Measurements from ENCODE around the gene NTSR1. TPM values are rescaled to one million over a fixed set of nuclear protein-coding genes. Genes with fewer than 3 reads are reported as not detected.

The NTSR1 gene
- total RNA-seq, 4 donors from 2014 or later = 0.76 TPM; not detected in 3

- Histone ChIP-seq H3K27me3 (no peaks in the 10 kb centered on the region), H3K4me3 (no peak overlapping the region), H3K36me3 (peaks cover 0 to 24% (median 0%) of the 10 kb centered on the region in 3 donors), H3K4me1 (peaks cover 3 to 42% (median 20%) of the 10 kb centered on the region in 4 donors), H3K9me3 (no peaks in the 10 kb centered on the region), H3K27ac (no peak overlapping the region)
- DNase-seq = no peak
- no peak for TF ChIP-seq POLR2A (IDR thresholded peaks at IDR 0.05)
- TF ChIP-seq CTCF (IDR thresholded peaks at IDR 0.05) = no peak
These were observed 93.5 kb downstream of the NTSR1 start for GRCh38 chr20:62802026-62802712.

GRCh38 chr20:62804021-62804626 lies 95.5 kb downstream of the NTSR1 start:
- Histone ChIP-seq H3K4me3 (peak overlapping the region; percentile 87 to 100 (median 96)), H3K27me3 (no peaks in the 10 kb centered on the region), H3K27ac (peak overlapping the region; percentile 83 to 98 (median 90)), H3K4me1 (peaks cover 3 to 32% (median 20%) of the 10 kb centered on the region in 4 donors), H3K9me3 (no peaks in the 10 kb centered on the region), H3K36me3 (peaks cover 0 to 35% (median 0%) of the 10 kb centered on the region in 3 donors)
- peak in 2 of 3 donors; percentile 46 to 73 for DNase-seq
- TF ChIP-seq POLR2A (IDR thresholded peaks at IDR 0.05) = no peak
- peak in 1 of 6 experiments; percentile 8 for TF ChIP-seq CTCF (IDR thresholded peaks at IDR 0.05)

- H3K9me3 ChIP-seq = no peaks in the 10 kb centered on the region
- DNase-seq = peak; percentile 80 to 88 (median 85)
- H3K27me3 ChIP-seq = no peaks in the 10 kb centered on the region
- H3K4me1 ChIP-seq = peaks cover 3 to 32% (median 17%) of the 10 kb centered on the region in 4 donors
- H3K4me3 ChIP-seq = peak within 1 kb of the TSS; percentile 87 to 100 (median 96)
- peaks cover 0 to 35% (median 0%) of the 10 kb centered on the region in 3 donors for H3K36me3 ChIP-seq
- H3K27ac ChIP-seq = peak within 1 kb of the TSS; percentile 83 to 98 (median 90)
- TF ChIP-seq POLR2A (IDR thresholded peaks at IDR 0.05) (peak in 1 of 2 donors; percentile 56), CTCF (IDR thresholded peaks at IDR 0.05) (no peak)
These were observed 96.1 kb downstream of the NTSR1 start, which contains the start of gene OGFR for GRCh38 chr20:62804627-62805154. Gene OGFR, plus strand, starts transcription at chr20:62804835. Its CDS starts 25 bp downstream, at chr20:62804860.

- peak overlapping the region; percentile 87 to 100 (median 96) for H3K4me3 ChIP-seq
- peak in 1 of 3 donors; percentile 66 for DNase-seq
- H3K27ac ChIP-seq = peak overlapping the region; percentile 83 to 98 (median 90)
- H3K9me3 ChIP-seq = no peaks in the 10 kb centered on the region
- peaks cover 3 to 32% (median 17%) of the 10 kb centered on the region in 4 donors for H3K4me1 ChIP-seq
- no peaks in the 10 kb centered on the region for H3K27me3 ChIP-seq
- no peak for TF ChIP-seq POLR2A (IDR thresholded peaks at IDR 0.05)
- no peak for TF ChIP-seq CTCF (IDR thresholded peaks at IDR 0.05)
- peaks cover 0 to 37% (median 0%) of the 10 kb centered on the region in 3 donors for H3K36me3 ChIP-seq
These were observed 96.6 kb downstream of the NTSR1 start for GRCh38 chr20:62805155-62805710.

GRCh38 chr20:62805711-62806382 lies 97.2 kb downstream of the NTSR1 start:
- TF ChIP-seq POLR2A (IDR thresholded peaks at IDR 0.05) (no peak), CTCF (IDR thresholded peaks at IDR 0.05) (no peak)
- H3K36me3 ChIP-seq = peaks cover 0 to 40% (median 0%) of the 10 kb centered on the region in 3 donors
- peak in 1 of 3 donors; percentile 66 for DNase-seq
- peaks cover 3 to 32% (median 17%) of the 10 kb centered on the region in 4 donors for H3K4me1 ChIP-seq
- no peaks in the 10 kb centered on the region for H3K9me3 ChIP-seq
- H3K27ac ChIP-seq = peak overlapping the region; percentile 83 to 98 (median 90)
- H3K27me3 ChIP-seq = no peaks in the 10 kb centered on the region
- H3K4me3 ChIP-seq = peak overlapping the region; percentile 87 to 100 (median 96)

Data from Peyer's patch (tissue), 4 donors.